H1 (cell line): ENCODE results near the gene CBFA2T2. TPM values are rescaled to one million over a fixed set of nuclear protein-coding genes. Genes with fewer than 3 reads are reported as not detected.
A peak's percentile ranks its signal among the peaks of the same experiment; 100 is the strongest.

ENCODE experiments used
- BCL11A ChIP-seq, 2 experiments: IDR thresholded peaks; one replicate each; pipeline ENCODE4 v1.6.1; 2011; ENCODE audit warnings: low read depth in 2 of 2, low read length in 2 of 2, mild to moderate bottlenecking in 2 of 2
- CEBPB ChIP-seq: IDR thresholded peaks from 2 replicates; pipeline ENCODE4 v1.6.1; 2012; ENCODE audit warnings: low read depth, low read length
- CREB1 ChIP-seq: IDR thresholded peaks from 2 replicates; pipeline ENCODE4 v1.6.1; 2012; ENCODE audit warnings: inconsistent platforms
- CTCF ChIP-seq, 3 experiments: IDR thresholded peaks; 1 replicate in 2 of 3; 2 replicates in 1 of 3; pipeline versions ENCODE4 v1.5.1 to v1.6.1; 2011; ENCODE audit warnings: low read length in 3 of 3, mild to moderate bottlenecking in 3 of 3, inconsistent platforms in 2 of 3, low read depth in 1 of 3, moderate library complexity in 1 of 3; ENCODE audit not compliant: insufficient read depth in 1 of 3; ENCODE audit errors: control extremely low read depth in 1 of 3
- E2F6 ChIP-seq: IDR thresholded peaks from 2 replicates; pipeline ENCODE4 v1.6.1; 2012; ENCODE audit warnings: inconsistent platforms
- HDAC2 ChIP-seq, 2 experiments: fragments of 300-600 bp in 1 of 2; sonication (generic) in 1 of 2; IDR thresholded peaks; 2 replicates each; pipeline ENCODE4 v1.6.1; 2011 to 2012; ENCODE audit warnings: low read depth in 2 of 2, low read length in 2 of 2, mild to moderate bottlenecking in 2 of 2, moderate library complexity in 2 of 2, borderline replicate concordance in 1 of 2, inconsistent platforms in 1 of 2
- HDAC6 ChIP-seq: IDR thresholded peaks from one replicate; pipeline ENCODE4 v1.7.1; 2012; ENCODE audit warnings: low read depth, mild to moderate bottlenecking, inconsistent platforms, low read length, moderate library complexity
- JUND ChIP-seq: IDR thresholded peaks from 2 replicates; pipeline ENCODE4 v1.6.1; 2011; ENCODE audit warnings: mild to moderate bottlenecking, improper control_type of control experiment, low read length
- KDM1A ChIP-seq: fragments of 200-600, 300-600 bp; sonication (generic); IDR thresholded peaks from 2 replicates; pipeline ENCODE4 v1.7.1; 2016; ENCODE audit warnings: mild to moderate bottlenecking, low read length, borderline replicate concordance
- NANOG ChIP-seq: IDR thresholded peaks from 2 replicates; pipeline ENCODE4 v1.6.1; 2011; ENCODE audit warnings: low read length, low read depth, mild to moderate bottlenecking, inconsistent platforms; ENCODE audit not compliant: insufficient read depth, poor library complexity, severe bottlenecking
- PHF8 ChIP-seq: fragments of 200-600 bp; sonication (generic); conservative IDR thresholded peaks from 2 replicates; pipeline ENCODE4 v1.7.1; 2012; ENCODE audit warnings: low read depth, mild to moderate bottlenecking, inconsistent platforms, low read length, moderate library complexity
- POLR2A ChIP-seq, 2 experiments: IDR thresholded peaks; 1 replicate in 1 of 2; 2 replicates in 1 of 2; pipeline ENCODE4 v1.6.1; 2011; ENCODE audit warnings: low read depth in 2 of 2, low read length in 2 of 2, mild to moderate bottlenecking in 2 of 2; ENCODE audit errors: control extremely low read depth in 1 of 2
- POLR2AphosphoS5 ChIP-seq: IDR thresholded peaks from 2 replicates; pipeline ENCODE4 v1.6.1; 2011; ENCODE audit warnings: low read depth, low read length
- RNF2 ChIP-seq: fragments of 200-900, 300-1000 bp; sonication (generic); IDR thresholded peaks from 2 replicates; pipeline ENCODE4 v1.7.1; 2016; ENCODE audit warnings: borderline replicate concordance, low read depth, mild to moderate bottlenecking, antibody characterized with exemption, low read length; ENCODE audit not compliant: poor library complexity, severe bottlenecking; ENCODE audit errors: missing control alignments
- SIRT6 ChIP-seq: IDR thresholded peaks from one replicate; pipeline ENCODE4 v1.7.1; 2012; ENCODE audit warnings: low read length, inconsistent platforms
- SIX5 ChIP-seq: IDR thresholded peaks from 2 replicates; pipeline ENCODE4 v1.6.1; 2011; ENCODE audit warnings: mild to moderate bottlenecking, low read depth, low read length
- SP2 ChIP-seq: IDR thresholded peaks from 2 replicates; pipeline ENCODE4 v1.6.1; 2012; ENCODE audit warnings: mild to moderate bottlenecking, low read length, inconsistent platforms
- SP4 ChIP-seq: IDR thresholded peaks from 2 replicates; pipeline ENCODE4 v1.6.1; 2012; ENCODE audit warnings: low read length, inconsistent platforms
- TCF12 ChIP-seq: IDR thresholded peaks from 2 replicates; pipeline ENCODE4 v1.6.1; 2011; ENCODE audit warnings: low read depth, mild to moderate bottlenecking, low read length
- TEAD4 ChIP-seq: IDR thresholded peaks from 2 replicates; pipeline ENCODE4 v1.6.1; 2012; ENCODE audit warnings: low read depth, low read length, inconsistent platforms, mixed read lengths
- ZNF274 ChIP-seq: IDR thresholded peaks from 2 replicates; pipeline ENCODE4 v1.7.0; 2012; ENCODE audit warnings: low read length, borderline replicate concordance; ENCODE audit errors: extremely low read depth
- polyA plus RNA-seq, 7 experiments: library from polyadenylated mRNA; depleted of rRNA in 3 of 7; stranded (reverse) in 5 of 7; unstranded in 2 of 7; fragments of >200 nt in 5 of 7; fragments of 200-250 nt in 2 of 7; gene quantifications; 1 replicate in 5 of 7; 2 replicates in 1 of 7; 4 replicates in 1 of 7; pipeline versions ENCODE4 v1.2.1 to v1.2.3, GENCODE V29; 2011 to 2013; ENCODE audit warnings: missing spikeins in 2 of 7, mixed read lengths in 2 of 7
- total RNA-seq: library from RNA; stranded (reverse); fragmentation: NEBNext Ultra II Directional; extraction: Animal tissue kit (Norgen Biotek cat#: 25700); gene quantifications from 2 replicates; pipeline ENCODE4 v1.2.1, GENCODE V29; 2021

CBFA2T2 gene
- total and polyA plus RNA-seq, 2 of the 8 experiments (the other 6 are each of a cell fraction or from before 2014, with no cell fraction given): 11.6 to 12.9 TPM

- TF ChIP-seq E2F6 (peak; percentile 65), SIRT6 (no peak), ZNF274 (no peak), POLR2AphosphoS5 (peak; percentile 72; the same call in 1 of the 2 replicates), SP2 (no peak), HDAC6 (no peak), TCF12 (0 out of 2 replicates have a peak, but pooled peaks have one; percentile 2), BCL11A (IDR thresholded peaks at IDR 0.05; ENCODE audit: low read depth in 2 of 2, low read length in 2 of 2) (no peak), PHF8 (peak; percentile 54), HDAC2 (IDR thresholded peaks at IDR 0.05; ENCODE audit: borderline replicate concordance in 1 of 2, low read depth in 2 of 2, low read length in 2 of 2) (peak in 1 of 2 experiments; percentile 83; a peak in 1 of 4 replicates), SIX5 (no peak), SP4 (no peak), JUND (no peak), NANOG (no peak), CREB1 (peak; percentile 76), CTCF (IDR thresholded peaks at IDR 0.05; ENCODE audit: control extremely low read depth in 1 of 3, insufficient read depth in 1 of 3, low read depth in 1 of 3, low read length in 3 of 3) (no peak), POLR2A (IDR thresholded peaks at IDR 0.05; ENCODE audit: control extremely low read depth in 1 of 2, low read depth in 2 of 2, low read length in 2 of 2) (peak in 1 of 2 experiments; percentile 73; a peak in 2 of 3 replicates), KDM1A (no peak), RNF2 (no peak), CEBPB (no peak), TEAD4 (no peak)
These were observed 337 bp upstream of the CBFA2T2 start (continued) for GRCh38 chr20:33489495-33490022.
